Ascending aorta (tissue), 2 donors: ENCODE measurements around the gene GPC6. TPM values are rescaled to one million over a fixed set of nuclear protein-coding genes. Genes with fewer than 3 reads are reported as not detected.

Source experiments
- DNase-seq, 2 donors: peaks; one replicate each; pipeline ENCODE4 v3.0.0-alpha.2; 2019; ENCODE audit warnings: low spot score in 2 of 2
- H3K27ac ChIP-seq, 2 donors: fragments of 200-600 bp; sonication (generic); one replicate each; pipeline ENCODE4 v1.5.1; 2016 to 2017; ENCODE audit warnings: mild to moderate bottlenecking in 1 of 2
- H3K27me3 ChIP-seq: fragments of 200-600 bp; sonication (generic); one replicate; pipeline ENCODE4 v1.5.1; 2017
- H3K36me3 ChIP-seq, 2 donors: fragments of 200-600 bp; sonication (generic); one replicate each; pipeline ENCODE4 v1.5.1; 2016
- H3K4me1 ChIP-seq, 2 donors: fragments of 200-600 bp; sonication (generic); one replicate each; pipeline ENCODE4 v1.5.1; 2016 to 2017; ENCODE audit warnings: mild to moderate bottlenecking in 1 of 2
- H3K4me3 ChIP-seq, 2 donors: fragments of 200-600 bp; sonication (generic); one replicate each; pipeline ENCODE4 v1.5.1; 2016 to 2017; ENCODE audit warnings: mild to moderate bottlenecking in 1 of 2
- H3K9me3 ChIP-seq, 2 donors: fragments of 200-600 bp; sonication (generic); one replicate each; pipeline ENCODE4 v1.5.1; 2016
- CTCF ChIP-seq, 3 experiments: fragments of 200-600 bp in 2 of 3; fragments of 450-650 bp in 1 of 3; sonication (generic) in 2 of 3; IDR thresholded peaks; one replicate each; pipeline ENCODE4 v1.5.1; 2016 to 2019; ENCODE audit warnings: antibody characterized with exemption in 3 of 3, mild to moderate bottlenecking in 1 of 3, moderate library complexity in 1 of 3
- intact Hi-C: fragments of 100-400 bp; cut with DNase I; formaldehyde crosslinking; loops from one replicate; pipeline ENCODE4 v1.15.1; 2023
- total RNA-seq: library from RNA; depleted of rRNA; stranded (reverse); fragments of >200 nt; gene quantifications from one replicate; pipeline ENCODE4 v1.1.0, GENCODE V29; 2016

GPC6 gene
- total RNA-seq, 1 donor from 2014 or later = 23.2 TPM

- Histone ChIP-seq H3K4me3 (no peak overlapping the region), H3K36me3 (no peaks in the 10 kb centered on the region)
- DNase-seq = no peak
Measured at GRCh38 chr13:93996481-93996880, 769.9 kb downstream of the GPC6 start.

GRCh38 chr13:94006296-94006695 is 779.7 kb downstream of the GPC6 start:
- no peak overlapping the region for H3K27ac ChIP-seq
- no peak overlapping the region for H3K4me3 ChIP-seq
- no peak for DNase-seq
- no peak for TF ChIP-seq CTCF (IDR thresholded peaks at IDR 0.05)
- no peaks in the 10 kb centered on the region for H3K27me3 ChIP-seq
- intact Hi-C loops = no loop called here
- no peaks in the 10 kb centered on the region for H3K36me3 ChIP-seq
- no peaks in the 10 kb centered on the region for H3K9me3 ChIP-seq
- no peaks in the 10 kb centered on the region for H3K4me1 ChIP-seq

More at GRCh38 chr13:93996481-93996880, 769.9 kb downstream of the GPC6 start:
- intact Hi-C loops = no loop called here
- Histone ChIP-seq H3K27ac (no peak overlapping the region), H3K27me3 (no peaks in the 10 kb centered on the region), H3K9me3 (no peaks in the 10 kb centered on the region), H3K4me1 (no peaks in the 10 kb centered on the region)
- TF ChIP-seq CTCF (IDR thresholded peaks at IDR 0.05) = no peak

GRCh38 chr13:94007072-94007471 is 780.5 kb downstream of the GPC6 start:
- TF ChIP-seq CTCF (IDR thresholded peaks at IDR 0.05) = no peak
- Histone ChIP-seq H3K4me3 (no peak overlapping the region), H3K4me1 (peaks cover 0 to 5% of the 10 kb centered on the region in 2 donors), H3K36me3 (no peaks in the 10 kb centered on the region), H3K9me3 (no peaks in the 10 kb centered on the region), H3K27me3 (no peaks in the 10 kb centered on the region), H3K27ac (no peak overlapping the region)
- no peak for DNase-seq
- intact Hi-C loops = no loop called here

- TF ChIP-seq CTCF (IDR thresholded peaks at IDR 0.05) = no peak
- intact Hi-C loops = no loop called here
- DNase-seq = no peak
- no peaks in the 10 kb centered on the region for H3K36me3 ChIP-seq
- H3K9me3 ChIP-seq = no peaks in the 10 kb centered on the region
- H3K27ac ChIP-seq = no peak overlapping the region
- H3K4me3 ChIP-seq = no peak overlapping the region
- peaks cover 0 to 7% of the 10 kb centered on the region in 2 donors for H3K4me1 ChIP-seq
- H3K27me3 ChIP-seq = no peaks in the 10 kb centered on the region
Measured at GRCh38 chr13:94009701-94010100, 783.1 kb downstream of the GPC6 start.

- no peaks in the 10 kb centered on the region for H3K36me3 ChIP-seq
Measured at GRCh38 chr13:94014461-94014860, 787.9 kb downstream of the GPC6 start.

More at GRCh38 chr13:94014461-94014860, 787.9 kb downstream of the GPC6 start:
- no peak overlapping the region for H3K27ac ChIP-seq
- TF ChIP-seq CTCF (IDR thresholded peaks at IDR 0.05) = no peak
- no peak overlapping the region for H3K4me3 ChIP-seq
- no peak for DNase-seq
- no peaks in the 10 kb centered on the region for H3K27me3 ChIP-seq
- peaks cover 0 to 7% of the 10 kb centered on the region in 2 donors for H3K4me1 ChIP-seq
- no peaks in the 10 kb centered on the region for H3K9me3 ChIP-seq
- intact Hi-C loops = no loop called here
